GM19372 (cell line): ENCODE results near the gene IL11RA.
A peak's percentile ranks its signal among the peaks of the same experiment; 100 is the strongest.

Experiments
- ATAC-seq: cut with Tn5 transposase; IDR thresholded peaks from one replicate; pipeline ENCODE4 v1.9.1; 2021; ENCODE audit warnings: mild to moderate bottlenecking, low read depth, moderate library complexity; ENCODE audit not compliant: unreplicated experiment

The IL11RA gene

GRCh38 chr9:34651876-34652601, at the start of gene IL11RA:
IL11RA (plus strand) TSS chr9:34652185; CDS start chr9:34655218, 3,033 bp downstream.
- no peak for ATAC-seq

- ATAC-seq = no peak
Observed at GRCh38 chr9:34603610-34604231, 48.3 kb upstream of the IL11RA start.

GRCh38 chr9:34606190-34606589, 45.8 kb upstream of the IL11RA start:
- no peak for ATAC-seq

GRCh38 chr9:34606905-34607304, 45.1 kb upstream of the IL11RA start:
- no peak for ATAC-seq

GRCh38 chr9:34607331-34607730, 44.7 kb upstream of the IL11RA start:
- ATAC-seq = no peak

GRCh38 chr9:34610434-34611206, 41.4 kb upstream of the IL11RA start:
- no peak for ATAC-seq

GRCh38 chr9:34611251-34611810, 40.7 kb upstream of the IL11RA start:
- peak; percentile 5 for ATAC-seq

GRCh38 chr9:34611811-34612787, 39.9 kb upstream of the IL11RA start, which contains the start of gene RPP25L:
RPP25L (minus strand) TSS chr9:34612097; CDS start chr9:34611296, 801 bp downstream.
- peak; percentile 89 for ATAC-seq

GRCh38 chr9:34612788-34613390, 39.1 kb upstream of the IL11RA start:
- no peak for ATAC-seq

- no peak for ATAC-seq
Observed at GRCh38 chr9:34615132-34615531, 36.9 kb upstream of the IL11RA start.

- peak; percentile 99 for ATAC-seq
Observed at GRCh38 chr9:34620061-34620994, 31.7 kb upstream of the IL11RA start, which contains the start of gene DCTN3. DCTN3 (minus strand) TSS chr9:34620495; CDS start chr9:34620464, 31 bp downstream.

GRCh38 chr9:34623374-34624235, 28.4 kb upstream of the IL11RA start:
- no peak for ATAC-seq

GRCh38 chr9:34624475-34625185, 27.4 kb upstream of the IL11RA start:
- ATAC-seq = no peak

- ATAC-seq = no peak
Observed at GRCh38 chr9:34625186-34625486, 26.8 kb upstream of the IL11RA start.

GRCh38 chr9:34627716-34628655, 24.0 kb upstream of the IL11RA start:
- no peak for ATAC-seq
